HepG2 (cell line): ENCODE measurements around the gene TRPV2. TPM values are rescaled to one million over a fixed set of nuclear protein-coding genes. Genes with fewer than 3 reads are reported as not detected.

ENCODE experiments used
- ATF7-NPFF ChIP-seq: sonication (generic); formaldehyde crosslinking; IDR thresholded peaks from 2 replicates; pipeline ENCODE4 v1.8.1; 2023; ENCODE audit warnings: mild to moderate bottlenecking, low read depth, missing genetic modification reagents, moderate library complexity
- DNMT1 ChIP-seq: sonication (generic); formaldehyde crosslinking; IDR thresholded peaks from 2 replicates; pipeline ENCODE4 v1.5.1; 2020; ENCODE audit warnings: mild to moderate bottlenecking, missing genetic modification reagents
- EHMT2 ChIP-seq: fragments of 200-600 bp; sonication (generic); IDR thresholded peaks from 2 replicates; pipeline ENCODE4 v1.7.0; 2017; ENCODE audit warnings: antibody characterized with exemption, low read depth, low read length, borderline replicate concordance
- GPBP1L1 ChIP-seq: sonication (generic); formaldehyde crosslinking; IDR thresholded peaks from 2 replicates; pipeline ENCODE4 v1.5.0; 2020; ENCODE audit warnings: mild to moderate bottlenecking, missing genetic modification reagents
- HMG20A ChIP-seq: IDR thresholded peaks from 2 replicates; pipeline ENCODE4 v1.6.1; 2016; ENCODE audit warnings: borderline replicate concordance
- HOMEZ ChIP-seq: IDR thresholded peaks from 2 replicates; pipeline ENCODE4 v1.6.1; 2016; ENCODE audit warnings: low read depth
- KLF11 ChIP-seq: IDR thresholded peaks from 2 replicates; pipeline ENCODE4 v1.6.1; 2016; ENCODE audit warnings: missing compliant biosample characterization
- NFIB ChIP-seq: sonication (generic); formaldehyde crosslinking; IDR thresholded peaks from 2 replicates; pipeline ENCODE4 v1.9.0; 2021; ENCODE audit warnings: missing genetic modification reagents, mild to moderate bottlenecking, borderline replicate concordance
- PAWR ChIP-seq: sonication (generic); formaldehyde crosslinking; IDR thresholded peaks from 2 replicates; pipeline ENCODE4 v1.4.0; 2020; ENCODE audit warnings: missing genetic modification reagents, mild to moderate bottlenecking, borderline replicate concordance
- PCBP1 ChIP-seq: fragments of 200-400 bp; formaldehyde crosslinking; IDR thresholded peaks from 2 replicates; pipeline ENCODE4 v1.6.1; 2017; ENCODE audit warnings: mild to moderate bottlenecking, low read depth, low read length, borderline replicate concordance
- PRDM10 ChIP-seq: sonication (generic); formaldehyde crosslinking; IDR thresholded peaks from 2 replicates; pipeline ENCODE4 v1.4.0; 2020; ENCODE audit warnings: low read depth, missing genetic modification reagents
- RBM22 ChIP-seq: fragments of 200-400 bp; formaldehyde crosslinking; optimal IDR thresholded peaks from 2 replicates; pipeline ENCODE3; 2017; ENCODE audit warnings: mild to moderate bottlenecking, low read length, moderate library complexity
- RFX1 ChIP-seq: fragments of 450-650 bp; IDR thresholded peaks from 2 replicates; pipeline ENCODE4 v1.6.1; 2017
- SIN3B ChIP-seq: fragments of 150-350 bp; IDR thresholded peaks from 2 replicates; pipeline ENCODE4 v1.6.1; 2014; ENCODE audit warnings: low read length
- THAP11 ChIP-seq: IDR thresholded peaks from 2 replicates; pipeline ENCODE4 v1.6.1; 2016; ENCODE audit warnings: missing biosample characterization, missing genetic modification reagents
- ZKSCAN8 ChIP-seq: IDR thresholded peaks from 2 replicates; pipeline ENCODE4 v1.6.1; 2016; ENCODE audit warnings: borderline replicate concordance, missing genetic modification reagents, missing compliant biosample characterization
- ZNF44 ChIP-seq: sonication (generic); formaldehyde crosslinking; IDR thresholded peaks from 2 replicates; pipeline ENCODE4 v1.5.1; 2020; ENCODE audit warnings: mild to moderate bottlenecking, missing genetic modification reagents
- ZNF513 ChIP-seq: sonication (generic); formaldehyde crosslinking; conservative IDR thresholded peaks from 2 replicates; pipeline ENCODE4 v1.5.0; 2020; ENCODE audit warnings: missing genetic modification reagents
- ZNF564 ChIP-seq: sonication (generic); formaldehyde crosslinking; IDR thresholded peaks from 2 replicates; pipeline ENCODE4 v1.8.1; 2023; ENCODE audit warnings: mild to moderate bottlenecking, missing genetic modification reagents
- ZNF709 ChIP-seq: sonication (generic); formaldehyde crosslinking; IDR thresholded peaks from 2 replicates; pipeline ENCODE4 v1.5.0; 2020; ENCODE audit warnings: mild to moderate bottlenecking, missing genetic modification reagents
- ZNF75D ChIP-seq: sonication (generic); formaldehyde crosslinking; IDR thresholded peaks from 2 replicates; pipeline ENCODE4 v1.8.1; 2023; ENCODE audit warnings: missing genetic modification reagents, mild to moderate bottlenecking, borderline replicate concordance
- ZSCAN22 ChIP-seq: sonication (generic); formaldehyde crosslinking; IDR thresholded peaks from 2 replicates; pipeline ENCODE4 v1.4.0; 2020; ENCODE audit warnings: mild to moderate bottlenecking, missing genetic modification reagents
- polyA plus RNA-seq, 8 experiments: library from polyadenylated mRNA; depleted of rRNA in 3 of 8; stranded (reverse) in 7 of 8; unstranded in 1 of 8; fragments of >200 nt; fragmentation: Illumina TruSeq in 4 of 8; extraction: Trizol in 4 of 8; gene quantifications; 2 replicates each; pipeline versions ENCODE4 v1.2.1 to v1.2.3, GENCODE V29; 2011 to 2016; ENCODE audit warnings: low read depth in 4 of 8, missing spikeins in 1 of 8, mixed read lengths in 1 of 8; ENCODE audit not compliant: insufficient read depth in 1 of 8
- total RNA-seq, 5 experiments: library from RNA; depleted of rRNA; stranded (reverse); fragments of >200 nt; fragmentation: Illumina TruSeq; extraction: Trizol; gene quantifications; 2 replicates each; pipeline ENCODE4 v1.2.3, GENCODE V29; 2016; ENCODE audit warnings: low read depth in 1 of 5

TRPV2 gene
- total and polyA plus RNA-seq, 2 of the 13 experiments (the other 11 are each of a cell fraction or from before 2014, with no cell fraction given): 13.6 to 21.3 TPM

- TF ChIP-seq HOMEZ (CRISPR knock-in tag): peak; percentile 25; the same call in 1 of the 2 replicates
- no peak for TF ChIP-seq PCBP1
- TF ChIP-seq ZNF513: no peak
- TF ChIP-seq GPBP1L1 (CRISPR knock-in tag): no peak
- TF ChIP-seq ZSCAN22 (CRISPR knock-in tag): no peak
- TF ChIP-seq RBM22: no peak
- no peak for TF ChIP-seq EHMT2
- TF ChIP-seq RFX1: no peak
- TF ChIP-seq PRDM10 (CRISPR knock-in tag): no peak
- no peak for TF ChIP-seq KLF11 (CRISPR knock-in tag)
- no peak for TF ChIP-seq ATF7-NPFF (CRISPR knock-in tag)
- no peak for TF ChIP-seq ZKSCAN8 (CRISPR knock-in tag)
- TF ChIP-seq ZNF709 (CRISPR knock-in tag): no peak
- TF ChIP-seq ZNF564 (CRISPR knock-in tag): no peak
- no peak for TF ChIP-seq ZNF44 (CRISPR knock-in tag)
- no peak for TF ChIP-seq SIN3B
- TF ChIP-seq DNMT1 (CRISPR knock-in tag): no peak
- TF ChIP-seq ZNF75D: no peak
- TF ChIP-seq NFIB (CRISPR knock-in tag): no peak
- TF ChIP-seq THAP11 (CRISPR knock-in tag): no peak
- peak; percentile 58; the same call in 1 of the 2 replicates for TF ChIP-seq HMG20A (CRISPR knock-in tag)
- TF ChIP-seq PAWR (CRISPR knock-in tag): no peak
Measured at GRCh38 chr17:16425698-16426659, 10.6 kb downstream of the TRPV2 start (continued).
